ENCODE results near the gene TSC2. TPM values are rescaled to one million over a fixed set of nuclear protein-coding genes. Genes with fewer than 3 reads are reported as not detected.
A peak's percentile ranks its signal among the peaks of the same experiment; 100 is the strongest.

The TSC2 gene
- total RNA-seq, 1 donor from 2014 or later, result 215 TPM

- no peak overlapping the region for H3K27ac Mint-ChIP-seq (ENCODE audit: unreplicated experiment)
- no peak overlapping the region for H3K4me3 Mint-ChIP-seq (ENCODE audit: unreplicated experiment)
- H3K4me1 Mint-ChIP-seq (ENCODE audit: low read depth, unreplicated experiment), result peaks cover 8% of the 10 kb centered on the region
- TF ChIP-seq CTCF (IDR thresholded peaks at IDR 0.05; ENCODE audit: partially characterized antibody, unreplicated experiment), result no peak
- peaks cover 11% of the 10 kb centered on the region for H3K9me3 Mint-ChIP-seq (ENCODE audit: unreplicated experiment)
- H3K36me3 Mint-ChIP-seq (ENCODE audit: unreplicated experiment), result no peaks in the 10 kb centered on the region
- DNase-seq, result no peak
- peaks cover 10% of the 10 kb centered on the region for H3K27me3 Mint-ChIP-seq (ENCODE audit: unreplicated experiment)
These were observed 11.4 kb upstream of the TSC2 start for GRCh38 chr16:2036200-2036966.

- H3K27me3 Mint-ChIP-seq (ENCODE audit: unreplicated experiment), result peaks cover 10% of the 10 kb centered on the region
- TF ChIP-seq CTCF (IDR thresholded peaks at IDR 0.05; ENCODE audit: partially characterized antibody, unreplicated experiment), result no peak
- H3K27ac Mint-ChIP-seq (ENCODE audit: unreplicated experiment), result no peak overlapping the region
- H3K36me3 Mint-ChIP-seq (ENCODE audit: unreplicated experiment), result no peaks in the 10 kb centered on the region
- peaks cover 11% of the 10 kb centered on the region for H3K9me3 Mint-ChIP-seq (ENCODE audit: unreplicated experiment)
- peaks cover 8% of the 10 kb centered on the region for H3K4me1 Mint-ChIP-seq (ENCODE audit: low read depth, unreplicated experiment)
- no peak overlapping the region for H3K4me3 Mint-ChIP-seq (ENCODE audit: unreplicated experiment)
- DNase-seq, result no peak
These were observed 10.7 kb upstream of the TSC2 start for GRCh38 chr16:2037115-2037514.

GRCh38 chr16:2037647-2038381, 10.0 kb upstream of the TSC2 start:
- no peak overlapping the region for H3K27ac Mint-ChIP-seq (ENCODE audit: unreplicated experiment)
- peaks cover 11% of the 10 kb centered on the region for H3K9me3 Mint-ChIP-seq (ENCODE audit: unreplicated experiment)
- no peak for TF ChIP-seq CTCF (IDR thresholded peaks at IDR 0.05; ENCODE audit: partially characterized antibody, unreplicated experiment)

GRCh38 chr16:2038382-2039231, 9.2 kb upstream of the TSC2 start:
- peaks cover 8% of the 10 kb centered on the region for H3K4me1 Mint-ChIP-seq (ENCODE audit: low read depth, unreplicated experiment)
- H3K4me3 Mint-ChIP-seq (ENCODE audit: unreplicated experiment), result peak overlapping the region; percentile 32
- H3K36me3 Mint-ChIP-seq (ENCODE audit: unreplicated experiment), result no peaks in the 10 kb centered on the region
- DNase-seq, result no peak
- peaks cover 14% of the 10 kb centered on the region for H3K9me3 Mint-ChIP-seq (ENCODE audit: unreplicated experiment)
- H3K27ac Mint-ChIP-seq (ENCODE audit: unreplicated experiment), result peak overlapping the region; percentile 55
- no peak for TF ChIP-seq CTCF (IDR thresholded peaks at IDR 0.05; ENCODE audit: partially characterized antibody, unreplicated experiment)
- peaks cover 10% of the 10 kb centered on the region for H3K27me3 Mint-ChIP-seq (ENCODE audit: unreplicated experiment)

More at GRCh38 chr16:2037647-2038381, 10.0 kb upstream of the TSC2 start:
- no peak overlapping the region for H3K4me3 Mint-ChIP-seq (ENCODE audit: unreplicated experiment)
- peaks cover 10% of the 10 kb centered on the region for H3K27me3 Mint-ChIP-seq (ENCODE audit: unreplicated experiment)
- no peaks in the 10 kb centered on the region for H3K36me3 Mint-ChIP-seq (ENCODE audit: unreplicated experiment)
- peaks cover 8% of the 10 kb centered on the region for H3K4me1 Mint-ChIP-seq (ENCODE audit: low read depth, unreplicated experiment)
- DNase-seq, result no peak

All from glutamatergic neuron (in vitro differentiated cells).